Caco-2 (cell line): ENCODE measurements around the gene MAP1B. TPM values are rescaled to one million over a fixed set of nuclear protein-coding genes. Genes with fewer than 3 reads are reported as not detected.

Experiments used
- BruUV-seq: library from RNA; stranded (reverse); fragments of 400-500 nt; replicated peaks from 2 replicates; lab custom pipeline; 2021; lab: Mats Ljungman, UMichigan
- CTCF ChIA-PET: fragments of 300-600 bp; sonication (Branson Sonifier 250); formaldehyde crosslinking; loops from one replicate; lab custom pipeline; 2022; ENCODE audit warnings: antibody characterized with exemption; lab: Charles Lee
- POLR2A ChIA-PET: fragments of 300-600 bp; sonication (Branson Sonifier 250); formaldehyde crosslinking; loops from one replicate; lab custom pipeline; 2022; ENCODE audit warnings: antibody characterized with exemption; lab: Charles Lee
- DNase-seq, 2 experiments: peaks; one replicate each; pipeline versions ENCODE4 v3.0.0 to v3.0.0-alpha.2; 2020 to 2022
- H3K27me3 ChIP-seq: replicated peaks from 2 replicates; pipeline ENCODE4 v1.6.0; 2011; ENCODE audit warnings: low read length; ENCODE audit not compliant: control insufficient read depth, insufficient read depth
- H3K36me3 ChIP-seq: 2 replicates; pipeline ENCODE4 v1.5.1; 2011; ENCODE audit warnings: low read length; ENCODE audit not compliant: control insufficient read depth, insufficient read depth
- H3K4me1 ChIP-seq: fragments of 250-450 bp; sonication (Bioruptor Pico); 2 replicates; pipeline ENCODE4 v1.5.1; 2020; ENCODE audit warnings: mild to moderate bottlenecking
- H3K4me3 ChIP-seq: 2 replicates; pipeline ENCODE4 v1.5.1; 2011; ENCODE audit warnings: low read depth, mild to moderate bottlenecking, control low read depth, low read length
- H3K9me3 ChIP-seq: fragments of 250-450 bp; sonication (Bioruptor Pico); 2 replicates; pipeline ENCODE4 v1.5.1; 2020; ENCODE audit warnings: mild to moderate bottlenecking, moderate library complexity
- H3K27ac Mint-ChIP-seq: one replicate; pipeline ENCODE4 v1.8.0; 2022; ENCODE audit warnings: mixed read lengths; ENCODE audit not compliant: unreplicated experiment
- H3K27me3 Mint-ChIP-seq: one replicate; pipeline ENCODE4 v1.8.0; 2022; ENCODE audit warnings: mixed read lengths; ENCODE audit not compliant: insufficient read depth, unreplicated experiment
- H3K36me3 Mint-ChIP-seq: one replicate; pipeline ENCODE4 v1.8.0; 2022; ENCODE audit warnings: mild to moderate bottlenecking, mixed read lengths; ENCODE audit not compliant: insufficient read depth, unreplicated experiment
- H3K4me1 Mint-ChIP-seq: one replicate; pipeline ENCODE4 v1.8.0; 2022; ENCODE audit warnings: low read depth, mixed read lengths; ENCODE audit not compliant: unreplicated experiment
- H3K4me3 Mint-ChIP-seq: one replicate; pipeline ENCODE4 v1.8.0; 2022; ENCODE audit warnings: mild to moderate bottlenecking, moderate library complexity, mixed read lengths; ENCODE audit not compliant: unreplicated experiment
- H3K9me3 Mint-ChIP-seq: one replicate; pipeline ENCODE4 v1.8.0; 2022; ENCODE audit warnings: mixed read lengths; ENCODE audit not compliant: unreplicated experiment
- CTCF ChIP-seq, 2 experiments: fragments of 200-600 bp in 1 of 2; IDR thresholded peaks; 1 replicate in 1 of 2; 2 replicates in 1 of 2; pipeline versions ENCODE4 v1.5.1 to v1.8.0; 2011 to 2022; ENCODE audit warnings: antibody characterized with exemption in 1 of 2, control low read depth in 1 of 2, inconsistent platforms in 1 of 2, low read depth in 1 of 2, low read length in 1 of 2, mild to moderate bottlenecking in 1 of 2, moderate library complexity in 1 of 2; ENCODE audit not compliant: insufficient read depth in 1 of 2, severe bottlenecking in 1 of 2, unreplicated experiment in 1 of 2
- intact Hi-C: fragments of 100-400 bp; cut with micrococcal nuclease; formaldehyde crosslinking; loops from one replicate; pipeline ENCODE4 v1.10.0; 2022; ENCODE audit not compliant: unreplicated experiment
- total RNA-seq: library from RNA; stranded (reverse); gene quantifications from 2 replicates; pipeline ENCODE4 v1.2.3, GENCODE V29; 2022

The MAP1B gene
- total RNA-seq, 1 experiment from 2014 or later: 0.66 TPM

GRCh38 chr5:72206160-72206559, 98.9 kb downstream of the MAP1B start:
- H3K27ac Mint-ChIP-seq: no peak overlapping the region
- ChIA-PET POLR2A (no interaction called here), CTCF (no interaction called here)
- intact Hi-C loops: no loop called here
- H3K4me3 Mint-ChIP-seq: no peak overlapping the region
- Histone ChIP-seq H3K4me1 (no peaks in the 10 kb centered on the region), H3K4me3 (no peak overlapping the region), H3K9me3 (no peaks in the 10 kb centered on the region), H3K27me3 (no peaks in the 10 kb centered on the region), H3K36me3 (no peaks in the 10 kb centered on the region)
- H3K9me3 Mint-ChIP-seq: no peaks in the 10 kb centered on the region
- no peaks in the 10 kb centered on the region for H3K27me3 Mint-ChIP-seq
- no peaks in the 10 kb centered on the region for H3K4me1 Mint-ChIP-seq
- H3K36me3 Mint-ChIP-seq: no peaks in the 10 kb centered on the region
- TF ChIP-seq CTCF (IDR thresholded peaks at IDR 0.05; ENCODE audit: insufficient read depth in 1 of 2, low read depth in 1 of 2, low read length in 1 of 2, severe bottlenecking in 1 of 2, unreplicated experiment in 1 of 2): no peak
- DNase-seq: no peak
- no TSS peak for BruUV-seq

GRCh38 chr5:72206994-72207393, 99.7 kb downstream of the MAP1B start:
- Mint-ChIP-seq H3K9me3 (no peaks in the 10 kb centered on the region), H3K36me3 (no peaks in the 10 kb centered on the region), H3K27ac (no peak overlapping the region), H3K27me3 (no peaks in the 10 kb centered on the region), H3K4me1 (peaks cover 3% of the 10 kb centered on the region), H3K4me3 (no peak overlapping the region)
- TF ChIP-seq CTCF (IDR thresholded peaks at IDR 0.05; ENCODE audit: insufficient read depth in 1 of 2, low read depth in 1 of 2, low read length in 1 of 2, severe bottlenecking in 1 of 2, unreplicated experiment in 1 of 2): no peak
- Histone ChIP-seq H3K36me3 (no peaks in the 10 kb centered on the region), H3K27me3 (no peaks in the 10 kb centered on the region), H3K4me3 (no peak overlapping the region), H3K4me1 (no peaks in the 10 kb centered on the region), H3K9me3 (no peaks in the 10 kb centered on the region)
- BruUV-seq: no TSS peak
- POLR2A ChIA-PET: no interaction called here
- CTCF ChIA-PET: no interaction called here
- intact Hi-C loops: no loop called here
- DNase-seq: no peak

- POLR2A ChIA-PET: no interaction called here
- Mint-ChIP-seq H3K36me3 (no peaks in the 10 kb centered on the region), H3K27ac (no peak overlapping the region), H3K4me1 (peaks cover 8% of the 10 kb centered on the region), H3K9me3 (no peaks in the 10 kb centered on the region), H3K4me3 (no peak overlapping the region), H3K27me3 (no peaks in the 10 kb centered on the region)
- no TSS peak for BruUV-seq
- TF ChIP-seq CTCF (IDR thresholded peaks at IDR 0.05; ENCODE audit: insufficient read depth in 1 of 2, low read depth in 1 of 2, low read length in 1 of 2, severe bottlenecking in 1 of 2, unreplicated experiment in 1 of 2): no peak
- intact Hi-C loops: no loop called here
- Histone ChIP-seq H3K36me3 (no peaks in the 10 kb centered on the region), H3K4me1 (no peaks in the 10 kb centered on the region), H3K27me3 (no peaks in the 10 kb centered on the region), H3K9me3 (no peaks in the 10 kb centered on the region), H3K4me3 (no peak overlapping the region)
- CTCF ChIA-PET: no interaction called here
- no peak for DNase-seq
Measured at GRCh38 chr5:72208324-72208926, 101.2 kb downstream of the MAP1B start.
